Measurements from ENCODE around the gene FLRT3.

FLRT3 gene

GRCh38 chr20:14319704-14320103 lies 17.7 kb downstream of the FLRT3 start:
- DNase-seq (ENCODE audit: low read depth), result no peak

- DNase-seq (ENCODE audit: low read depth), result no peak
These were observed 23.9 kb downstream of the FLRT3 start for GRCh38 chr20:14313341-14314020.

GRCh38 chr20:14312001-14312400 lies 25.4 kb downstream of the FLRT3 start:
- no peak for DNase-seq (ENCODE audit: low read depth)

GRCh38 chr20:14310977-14311627 lies 26.3 kb downstream of the FLRT3 start:
- DNase-seq (ENCODE audit: low read depth), result no peak

- no peak for DNase-seq (ENCODE audit: low read depth)
These were observed 29.5 kb downstream of the FLRT3 start for GRCh38 chr20:14307956-14308355.

GRCh38 chr20:14304472-14304871 lies 32.9 kb downstream of the FLRT3 start:
- DNase-seq (ENCODE audit: low read depth), result no peak

GRCh38 chr20:14303651-14304050 lies 33.8 kb downstream of the FLRT3 start:
- no peak for DNase-seq (ENCODE audit: low read depth)

- DNase-seq (ENCODE audit: low read depth), result no peak
These were observed 34.3 kb downstream of the FLRT3 start for GRCh38 chr20:14303106-14303505.

GRCh38 chr20:14299831-14300230 lies 37.6 kb downstream of the FLRT3 start:
- no peak for DNase-seq (ENCODE audit: low read depth)

- DNase-seq (ENCODE audit: low read depth), result no peak
These were observed 41.6 kb downstream of the FLRT3 start for GRCh38 chr20:14295770-14296309.

GRCh38 chr20:14295238-14295637 lies 42.2 kb downstream of the FLRT3 start:
- DNase-seq (ENCODE audit: low read depth), result no peak

- no peak for DNase-seq (ENCODE audit: low read depth)
These were observed 45.9 kb downstream of the FLRT3 start for GRCh38 chr20:14291502-14291901.

- DNase-seq (ENCODE audit: low read depth), result peak; percentile 7
These were observed 48.8 kb downstream of the FLRT3 start for GRCh38 chr20:14288341-14289330.

- DNase-seq (ENCODE audit: low read depth), result no peak
These were observed 53.0 kb downstream of the FLRT3 start for GRCh38 chr20:14284443-14284842.

GRCh38 chr20:14282140-14282539 lies 55.3 kb downstream of the FLRT3 start:
- DNase-seq (ENCODE audit: low read depth), result no peak
